Loucy (cell line): ENCODE measurements around the gene COL4A3.

ENCODE experiments used
- H2AFZ ChIP-seq: fragments of 200-600 bp; sonication (generic); 2 replicates; pipeline ENCODE4 v1.6.0; 2016; ENCODE audit warnings: antibody characterized with exemption, mild to moderate bottlenecking, low read length, moderate library complexity
- H3F3A ChIP-seq: fragments of 200-600 bp; 2 replicates; pipeline ENCODE4 v1.6.0; 2016; ENCODE audit warnings: antibody characterized with exemption, low read depth, mild to moderate bottlenecking
- H3K27me3 ChIP-seq: fragments of 200-600 bp; sonication (generic); 2 replicates; pipeline ENCODE4 v1.6.1; 2014; ENCODE audit warnings: low read length, mild to moderate bottlenecking; ENCODE audit not compliant: insufficient read depth, poor library complexity, severe bottlenecking
- H3K36me3 ChIP-seq: fragments of 200-600 bp; sonication (generic); 2 replicates; pipeline ENCODE4 v1.6.1; 2016; ENCODE audit warnings: low read length; ENCODE audit not compliant: insufficient read depth
- H3K4me1 ChIP-seq: fragments of 200-600 bp; sonication (generic); 2 replicates; pipeline ENCODE4 v1.5.1; 2014; ENCODE audit warnings: low read length, mild to moderate bottlenecking; ENCODE audit not compliant: insufficient read depth, poor library complexity, severe bottlenecking
- H3K4me2 ChIP-seq: fragments of 200-600 bp; sonication (generic); 2 replicates; pipeline ENCODE4 v1.6.0; 2014; ENCODE audit warnings: antibody characterized with exemption, low read length, low read depth, mild to moderate bottlenecking; ENCODE audit not compliant: poor library complexity, severe bottlenecking
- H3K4me3 ChIP-seq: fragments of 200-600 bp; sonication (generic); 2 replicates; pipeline ENCODE4 v1.5.1; 2014; ENCODE audit warnings: low read length, mild to moderate bottlenecking, mixed read lengths; ENCODE audit not compliant: poor library complexity, severe bottlenecking
- H3K79me2 ChIP-seq: fragments of 200-600 bp; sonication (generic); 2 replicates; pipeline ENCODE4 v1.6.1; 2014; ENCODE audit warnings: low read length; ENCODE audit not compliant: insufficient read depth
- H3K9ac ChIP-seq: fragments of 200-600 bp; sonication (generic); 2 replicates; pipeline ENCODE4 v1.6.0; 2014; ENCODE audit warnings: mild to moderate bottlenecking, low read depth, low read length, moderate library complexity; ENCODE audit not compliant: poor library complexity, severe bottlenecking
- H3K9me2 ChIP-seq: fragments of 200-600 bp; sonication (generic); replicated peaks from 2 replicates; pipeline ENCODE4 v1.6.1; 2016; ENCODE audit warnings: low read depth, low read length, mixed read lengths
- H3K9me3 ChIP-seq: fragments of 200-600 bp; sonication (generic); 2 replicates; pipeline ENCODE4 v1.6.1; 2014; ENCODE audit warnings: mild to moderate bottlenecking, antibody characterized with exemption, low read length, low read depth; ENCODE audit not compliant: insufficient read depth
- H4K20me1 ChIP-seq: fragments of 200-600 bp; sonication (generic); 2 replicates; pipeline ENCODE4 v1.6.0; 2014; ENCODE audit warnings: antibody characterized with exemption, low read length, mild to moderate bottlenecking; ENCODE audit not compliant: insufficient read depth, poor library complexity, severe bottlenecking
- EZH2phosphoT487 ChIP-seq: fragments of 200-600 bp; IDR thresholded peaks from 2 replicates; pipeline ENCODE4 v1.6.1; 2018; ENCODE audit warnings: antibody characterized with exemption, mild to moderate bottlenecking, moderate library complexity, borderline replicate concordance
- TF ChIP-seq, protein P1 (sequence below): fragments of 200-600 bp; sonication (generic); conservative IDR thresholded peaks from 2 replicates; pipeline ENCODE4 v1.5.1; 2014; ENCODE audit warnings: mild to moderate bottlenecking, antibody characterized with exemption, low read length

Gene COL4A3

GRCh38 chr2:227182765-227183164 lies 18.3 kb downstream of the COL4A3 start:
- H3K9me3 ChIP-seq = no peaks in the 10 kb centered on the region
- TF ChIP-seq, protein P1, sequence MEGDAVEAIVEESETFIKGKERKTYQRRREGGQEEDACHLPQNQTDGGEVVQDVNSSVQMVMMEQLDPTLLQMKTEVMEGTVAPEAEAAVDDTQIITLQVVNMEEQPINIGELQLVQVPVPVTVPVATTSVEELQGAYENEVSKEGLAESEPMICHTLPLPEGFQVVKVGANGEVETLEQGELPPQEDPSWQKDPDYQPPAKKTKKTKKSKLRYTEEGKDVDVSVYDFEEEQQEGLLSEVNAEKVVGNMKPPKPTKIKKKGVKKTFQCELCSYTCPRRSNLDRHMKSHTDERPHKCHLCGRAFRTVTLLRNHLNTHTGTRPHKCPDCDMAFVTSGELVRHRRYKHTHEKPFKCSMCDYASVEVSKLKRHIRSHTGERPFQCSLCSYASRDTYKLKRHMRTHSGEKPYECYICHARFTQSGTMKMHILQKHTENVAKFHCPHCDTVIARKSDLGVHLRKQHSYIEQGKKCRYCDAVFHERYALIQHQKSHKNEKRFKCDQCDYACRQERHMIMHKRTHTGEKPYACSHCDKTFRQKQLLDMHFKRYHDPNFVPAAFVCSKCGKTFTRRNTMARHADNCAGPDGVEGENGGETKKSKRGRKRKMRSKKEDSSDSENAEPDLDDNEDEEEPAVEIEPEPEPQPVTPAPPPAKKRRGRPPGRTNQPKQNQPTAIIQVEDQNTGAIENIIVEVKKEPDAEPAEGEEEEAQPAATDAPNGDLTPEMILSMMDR = no peak
- TF ChIP-seq EZH2phosphoT487 = no peak
- no peak overlapping the region for H2AFZ ChIP-seq
- H3F3A ChIP-seq = no peaks in the 10 kb centered on the region
- H3K79me2 ChIP-seq = no peaks in the 10 kb centered on the region
- H3K4me3 ChIP-seq = no peak overlapping the region
- no peaks in the 10 kb centered on the region for H3K4me1 ChIP-seq
- H4K20me1 ChIP-seq = no peaks in the 10 kb centered on the region
- no peak overlapping the region for H3K4me2 ChIP-seq
- H3K9ac ChIP-seq = no peak overlapping the region
- no peaks in the 10 kb centered on the region for H3K36me3 ChIP-seq
- no peaks in the 10 kb centered on the region for H3K27me3 ChIP-seq
- H3K9me2 ChIP-seq = no peaks in the 10 kb centered on the region

DNA sequence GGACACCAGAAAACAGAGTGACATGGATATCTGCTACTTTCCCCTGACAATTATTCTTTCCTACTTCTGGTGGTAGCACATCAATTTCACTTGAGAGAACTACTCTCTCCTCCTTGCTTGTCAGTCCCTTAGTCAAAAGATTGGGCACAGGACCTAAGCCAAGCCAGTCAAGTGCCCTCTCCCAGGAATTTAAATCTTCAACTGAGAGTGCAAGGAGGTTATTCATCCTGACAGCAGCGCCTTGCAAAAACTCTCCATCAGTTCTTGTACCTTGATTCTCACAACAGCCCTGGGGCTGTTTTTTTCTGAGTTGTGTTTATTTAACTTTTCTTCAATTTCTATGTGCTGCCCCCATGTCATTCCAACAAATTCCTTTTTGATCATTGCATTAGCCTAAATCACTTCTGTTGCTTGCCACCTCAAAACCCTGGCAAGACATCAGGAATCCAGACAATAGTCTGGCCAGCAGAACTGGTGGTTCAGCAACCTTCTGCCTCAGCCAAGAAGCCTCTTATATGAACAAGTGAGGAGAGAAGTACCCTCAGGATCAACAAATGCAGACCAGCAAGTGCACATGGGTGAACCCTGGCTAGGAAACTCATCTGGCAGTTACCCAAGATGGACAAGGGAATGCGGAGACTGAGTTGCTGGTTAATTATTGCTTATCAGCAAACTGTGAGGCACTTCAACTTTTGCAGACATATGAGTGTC lies 19.4 kb downstream of the COL4A3 start:
- H3K4me2 ChIP-seq = no peak overlapping the region
- no peak for TF ChIP-seq EZH2phosphoT487
- TF ChIP-seq, protein P1 = no peak
- no peaks in the 10 kb centered on the region for H3K27me3 ChIP-seq
- H3K9me2 ChIP-seq = no peaks in the 10 kb centered on the region
- no peaks in the 10 kb centered on the region for H3K9me3 ChIP-seq
- no peaks in the 10 kb centered on the region for H3K36me3 ChIP-seq
- H4K20me1 ChIP-seq = no peaks in the 10 kb centered on the region
- no peak overlapping the region for H3K9ac ChIP-seq
- H3F3A ChIP-seq = no peaks in the 10 kb centered on the region
- no peaks in the 10 kb centered on the region for H3K4me1 ChIP-seq
- no peaks in the 10 kb centered on the region for H3K79me2 ChIP-seq
- no peak overlapping the region for H3K4me3 ChIP-seq
- no peak overlapping the region for H2AFZ ChIP-seq

DNA sequence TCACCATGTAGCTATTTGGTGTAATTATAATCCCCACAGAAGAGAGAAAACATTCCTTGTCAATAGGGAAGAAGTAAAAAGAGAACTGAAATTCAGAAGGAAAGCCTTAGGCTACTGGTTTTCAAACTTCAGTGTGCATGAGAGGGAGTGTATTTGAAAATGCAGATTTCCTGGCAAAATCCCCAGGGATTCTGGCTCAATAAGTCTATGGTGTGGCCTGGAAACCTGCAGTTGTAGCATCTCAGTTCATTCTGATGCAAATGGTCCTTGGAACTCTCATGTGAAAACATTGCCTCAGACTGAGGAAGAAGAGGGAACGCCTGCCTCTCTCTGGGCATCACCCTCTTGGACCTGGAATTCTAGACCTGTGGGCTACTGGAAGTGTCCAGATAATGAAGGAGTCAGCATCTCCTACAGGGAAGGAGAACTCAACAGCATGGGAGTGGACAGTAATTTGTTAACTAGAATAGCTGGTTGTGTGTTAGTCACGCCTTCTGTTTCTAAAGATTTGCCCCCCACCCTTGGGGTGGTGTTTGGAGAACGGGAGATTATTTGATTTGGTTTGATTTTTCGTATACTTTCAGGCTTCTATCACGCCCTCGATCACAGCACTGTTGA lies 21.3 kb downstream of the COL4A3 start:
- TF ChIP-seq, protein P1 = no peak
- no peak for TF ChIP-seq EZH2phosphoT487
- Histone ChIP-seq H3K27me3 (no peaks in the 10 kb centered on the region), H3K9ac (no peak overlapping the region), H3K36me3 (no peaks in the 10 kb centered on the region), H3K9me3 (no peaks in the 10 kb centered on the region), H3K4me1 (no peaks in the 10 kb centered on the region), H3F3A (no peaks in the 10 kb centered on the region), H3K4me3 (no peak overlapping the region), H3K4me2 (no peak overlapping the region), H3K79me2 (no peaks in the 10 kb centered on the region), H3K9me2 (no peaks in the 10 kb centered on the region), H4K20me1 (no peaks in the 10 kb centered on the region), H2AFZ (no peak overlapping the region)
